CD4-positive, alpha-beta T cell treated with Interferon alpha-2 for 1 hour (primary cell): ENCODE data around the gene ADAM22.
A peak's percentile ranks its signal among the peaks of the same experiment; 100 is the strongest.
"Not testable (repeated sequence)": the region's sequence is repeated elsewhere in the genome, so short reads cannot be mapped to it uniquely, and the experiment has no call there.

Source experiments
- DNase-seq, 2 donors: peaks; one replicate each; pipeline ENCODE4 v3.0.0-alpha.2; 2020 to 2022

Gene ADAM22

DNA sequence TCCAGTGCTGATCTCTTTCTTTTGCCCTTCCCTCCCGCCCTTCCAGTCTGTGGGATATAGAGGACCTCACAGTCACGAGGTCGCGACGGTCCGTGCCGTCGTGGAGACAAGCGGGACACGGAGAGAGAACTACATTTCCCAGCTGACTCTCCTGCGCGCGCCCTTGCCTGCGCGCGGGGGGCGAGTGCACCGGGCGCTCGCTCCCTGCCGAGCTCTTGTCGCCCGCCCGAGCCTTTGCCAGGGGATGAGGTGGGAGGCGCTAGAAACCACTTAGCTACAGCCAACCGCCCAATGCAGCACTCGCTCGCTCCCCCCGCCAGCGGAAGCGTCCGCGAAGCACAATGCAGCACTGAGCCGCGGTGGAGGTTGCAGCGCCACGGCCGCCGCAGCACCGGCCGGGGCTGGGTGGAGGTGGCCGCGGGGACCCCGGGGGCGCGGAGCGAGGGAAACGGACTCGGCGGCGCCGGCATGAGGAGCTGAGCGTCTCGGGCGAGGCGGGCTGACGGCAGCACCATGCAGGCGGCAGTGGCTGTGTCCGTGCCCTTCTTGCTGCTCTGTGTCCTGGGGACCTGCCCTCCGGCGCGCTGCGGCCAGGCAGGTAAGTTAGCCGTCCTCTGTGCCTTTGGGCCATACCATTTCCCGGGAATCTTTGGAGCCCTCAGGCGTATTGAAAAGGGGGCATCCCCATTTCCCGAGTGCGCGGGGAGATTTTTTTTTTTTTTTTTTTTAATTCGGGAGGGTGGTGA, at the start of gene ADAM22:
Gene ADAM22 (plus strand): TSS at position 299 of the 746 bp plus-strand sequence. CDS start 215 bp downstream, at position 514.
- peak; percentile 84 to 90 for DNase-seq

GRCh38 chr7:87885018-87885417, 49.0 kb upstream of the ADAM22 start:
- DNase-seq = no peak

DNA sequence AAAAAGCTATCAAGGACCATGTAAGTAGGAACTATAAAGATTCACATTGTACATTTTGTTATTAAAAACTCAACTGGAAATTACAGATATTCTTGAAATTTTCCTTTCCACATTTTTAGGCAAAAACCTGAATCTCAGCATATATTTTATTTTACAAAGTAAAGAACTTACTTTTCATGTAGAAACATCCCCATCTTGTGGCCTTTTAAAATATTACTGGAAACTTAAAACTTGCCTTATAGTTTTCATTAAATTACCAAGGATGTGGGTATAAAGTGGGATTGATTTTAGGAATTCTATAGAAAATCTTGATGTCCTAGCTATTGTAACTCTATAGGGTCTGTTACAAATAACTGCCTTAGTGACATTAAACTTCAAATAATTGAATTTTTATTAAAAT, 47.2 kb upstream of the ADAM22 start:
- peak in 1 of 2 donors; percentile 59 for DNase-seq

GRCh38 chr7:87895363-87895762, 38.7 kb upstream of the ADAM22 start:
- no peak for DNase-seq

DNA sequence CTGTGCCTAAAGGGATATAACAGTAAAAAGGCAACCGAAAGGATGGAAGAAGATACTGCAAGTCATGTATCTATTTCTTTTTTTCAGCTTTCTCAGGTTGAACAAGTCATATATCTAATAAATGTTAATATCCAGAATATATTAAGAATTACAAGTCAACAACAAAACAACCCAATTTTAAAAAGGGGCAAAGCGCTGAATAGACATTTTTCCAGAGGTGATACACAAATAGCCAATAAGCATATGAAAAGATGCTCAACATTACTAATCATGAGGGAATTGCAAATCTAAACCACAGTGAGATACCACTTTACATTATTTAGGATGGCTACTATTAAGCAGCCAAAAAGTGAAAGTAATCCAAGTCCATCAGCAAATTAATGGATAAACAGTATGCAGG, 34.8 kb upstream of the ADAM22 start:
- DNase-seq = no peak

- DNase-seq = not testable (repeated sequence)
Observed at GRCh38 chr7:87907136-87907906, 26.7 kb upstream of the ADAM22 start.

DNA sequence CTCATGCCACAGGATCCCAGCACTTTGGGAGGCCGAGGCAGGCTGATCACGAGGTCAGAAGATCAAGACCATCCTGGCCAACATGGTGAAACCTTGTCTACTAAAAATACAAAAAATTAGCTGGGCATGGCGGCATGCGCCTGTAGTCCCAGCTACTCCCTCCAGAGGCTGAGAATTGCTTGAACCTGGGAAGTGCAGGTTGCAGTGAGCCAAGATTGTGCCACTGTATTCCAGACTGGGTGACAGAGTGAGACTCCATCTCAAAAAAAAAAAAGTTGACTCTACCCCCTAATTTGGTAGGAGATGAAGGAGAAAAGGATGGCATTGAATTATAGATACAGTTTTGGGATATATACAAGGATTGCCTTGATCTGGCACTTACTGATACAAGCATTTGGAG, 25.2 kb upstream of the ADAM22 start:
- not testable (repeated sequence) for DNase-seq

DNA sequence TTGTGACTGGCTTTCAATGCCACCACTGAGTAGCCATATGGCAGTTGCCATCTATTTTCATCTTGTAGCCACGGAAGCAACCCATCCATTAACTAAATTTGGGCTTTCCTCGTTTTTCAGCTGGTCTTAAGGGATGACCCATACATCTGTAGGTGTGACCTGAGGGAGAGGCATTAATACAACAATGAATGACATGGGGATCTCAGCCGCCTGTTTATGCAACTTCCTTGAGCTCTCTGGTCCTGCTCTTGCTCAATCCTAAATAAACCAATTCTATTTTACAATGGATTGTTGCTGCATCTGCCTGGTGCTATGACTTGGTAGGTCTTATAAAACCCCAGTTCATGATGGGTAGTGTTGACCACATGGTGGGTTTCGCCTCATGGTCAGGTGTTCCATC, 21.9 kb upstream of the ADAM22 start:
- no peak for DNase-seq

- DNase-seq = no peak
Observed at GRCh38 chr7:87918740-87919139, 15.3 kb upstream of the ADAM22 start.

- DNase-seq = no peak
Observed at GRCh38 chr7:87919875-87920274, 14.2 kb upstream of the ADAM22 start.

DNA sequence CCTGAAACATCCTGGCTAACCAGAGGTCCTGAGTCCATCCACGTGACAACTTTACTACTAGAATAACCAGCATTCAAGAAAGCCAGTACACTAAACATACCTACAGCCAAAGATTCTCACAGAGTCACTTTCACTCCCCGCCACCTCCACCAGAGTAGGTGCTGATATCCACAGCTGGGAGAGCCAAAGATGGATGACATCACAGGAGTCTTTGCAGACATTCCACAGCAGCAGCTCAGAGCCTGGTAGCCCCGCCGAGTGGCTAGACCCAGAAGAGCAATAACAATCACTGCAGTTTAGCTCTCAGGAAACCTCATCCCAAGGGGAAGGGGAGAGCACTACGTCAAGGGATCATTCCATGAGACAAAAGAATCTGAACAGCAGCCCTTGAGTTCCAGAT, 13.5 kb upstream of the ADAM22 start:
- no peak for DNase-seq

GRCh38 chr7:87922759-87923395, 11.2 kb upstream of the ADAM22 start:
- not testable (repeated sequence) for DNase-seq

DNA sequence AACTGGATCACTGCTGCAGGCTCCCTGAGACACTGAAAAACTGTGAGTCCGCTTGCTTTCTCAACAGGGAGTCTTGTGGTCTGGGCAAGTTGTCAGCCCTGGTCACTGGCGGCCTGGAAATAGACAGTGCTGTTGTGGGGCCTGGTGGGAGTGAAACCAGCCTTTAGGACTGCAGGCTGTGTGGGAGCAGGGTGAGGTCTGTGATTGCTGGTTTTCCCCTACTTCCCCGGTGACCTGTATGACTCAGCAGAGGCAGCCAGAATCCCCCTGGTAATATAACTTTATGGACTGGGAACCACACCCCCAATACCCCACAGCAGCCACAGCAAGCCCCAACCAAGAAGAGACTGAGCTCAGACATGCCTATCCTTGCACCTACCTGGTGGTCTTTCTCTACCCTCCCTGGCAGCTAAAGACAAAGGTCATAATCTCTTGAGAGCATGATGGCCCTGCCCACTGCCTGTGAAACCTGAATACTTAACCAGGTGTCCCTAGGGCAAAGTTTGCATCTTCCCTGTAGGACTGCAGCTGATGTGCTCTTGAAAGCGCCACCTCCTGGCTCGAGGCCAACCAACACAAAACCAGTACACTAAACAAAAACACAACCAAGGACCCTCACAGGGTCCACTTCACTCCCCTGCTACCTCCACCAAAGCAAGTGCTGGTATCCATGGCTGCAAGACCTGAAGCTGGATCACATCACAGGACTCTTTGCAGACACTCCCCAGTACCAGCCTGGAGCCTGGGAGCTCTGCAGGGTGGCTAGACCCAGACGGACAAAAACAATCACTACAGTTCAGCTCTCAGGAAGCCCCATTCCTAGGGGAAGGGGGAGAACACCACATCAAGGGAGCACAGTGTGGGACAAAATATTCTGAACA, 7.2 kb upstream of the ADAM22 start:
- DNase-seq = no peak

DNA sequence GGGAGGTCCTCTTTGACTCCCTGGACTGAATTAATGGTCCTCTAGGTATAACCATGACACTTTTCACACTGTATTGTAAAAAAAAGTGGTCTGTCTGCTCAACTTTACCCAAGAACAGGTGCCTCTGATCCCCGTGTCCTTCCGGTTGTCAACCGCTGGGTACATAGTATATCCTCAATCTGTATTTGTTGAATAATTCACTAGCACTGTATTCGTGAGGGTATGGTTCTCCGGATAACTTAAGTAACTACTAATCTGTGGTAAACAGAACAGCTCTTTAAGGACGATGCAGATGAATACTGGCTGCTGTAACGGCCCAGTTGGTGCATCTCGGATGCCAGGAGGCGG, 472 bp upstream of the ADAM22 start:
- DNase-seq = no peak

DNA sequence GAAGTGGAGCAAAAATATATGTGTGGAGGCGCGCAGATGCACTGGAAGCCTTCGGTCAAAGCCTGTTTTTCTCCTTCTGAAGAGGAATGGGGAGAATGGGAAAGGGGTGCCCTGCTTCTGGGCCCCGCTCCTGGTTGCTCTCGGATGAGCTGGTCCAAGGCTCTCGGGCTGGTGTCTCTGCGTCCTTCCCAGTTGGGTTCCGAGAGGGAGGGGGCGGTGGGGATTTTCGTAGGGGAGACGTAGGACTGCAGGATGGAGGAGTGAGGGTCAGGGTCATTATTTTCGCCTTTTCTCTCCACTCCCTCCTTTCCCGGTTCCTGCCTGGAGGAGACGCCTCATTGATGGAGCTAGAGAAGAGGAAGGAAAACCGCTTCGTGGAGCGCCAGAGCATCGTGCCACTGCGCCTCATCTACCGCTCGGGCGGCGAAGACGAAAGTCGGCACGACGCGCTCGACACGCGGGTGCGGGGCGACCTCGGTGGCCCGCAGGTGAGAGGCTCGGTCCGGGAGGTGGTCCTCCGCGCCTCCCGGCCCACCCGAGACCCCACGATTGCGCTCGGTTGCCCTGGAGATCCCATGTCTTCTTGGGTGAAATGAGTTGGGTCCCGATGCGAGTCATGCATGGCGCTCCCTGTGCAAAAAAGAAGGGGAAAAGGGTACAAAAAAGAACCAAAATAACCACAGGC, 790 bp downstream of the ADAM22 start:
- DNase-seq = peak in 1 of 2 donors; percentile 21

DNA sequence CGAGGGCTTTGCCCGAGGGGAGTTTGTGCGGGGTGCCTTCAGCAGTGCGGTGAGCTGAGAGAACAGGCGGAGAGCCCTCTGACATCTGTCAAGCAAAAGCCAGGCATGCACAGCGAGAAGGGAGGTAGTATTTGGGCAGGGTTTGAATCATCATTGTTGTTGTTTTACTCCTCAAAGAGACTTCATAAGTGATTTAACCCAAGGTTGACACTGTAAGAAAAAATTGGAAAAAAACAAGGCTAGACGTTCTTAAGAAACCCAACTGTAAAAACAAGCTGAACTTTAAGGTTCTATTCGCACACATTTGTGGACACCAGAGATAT, 1.3 kb downstream of the ADAM22 start:
- DNase-seq = no peak

- no peak for DNase-seq
Observed at GRCh38 chr7:87941138-87941537, 7.1 kb downstream of the ADAM22 start.

DNA sequence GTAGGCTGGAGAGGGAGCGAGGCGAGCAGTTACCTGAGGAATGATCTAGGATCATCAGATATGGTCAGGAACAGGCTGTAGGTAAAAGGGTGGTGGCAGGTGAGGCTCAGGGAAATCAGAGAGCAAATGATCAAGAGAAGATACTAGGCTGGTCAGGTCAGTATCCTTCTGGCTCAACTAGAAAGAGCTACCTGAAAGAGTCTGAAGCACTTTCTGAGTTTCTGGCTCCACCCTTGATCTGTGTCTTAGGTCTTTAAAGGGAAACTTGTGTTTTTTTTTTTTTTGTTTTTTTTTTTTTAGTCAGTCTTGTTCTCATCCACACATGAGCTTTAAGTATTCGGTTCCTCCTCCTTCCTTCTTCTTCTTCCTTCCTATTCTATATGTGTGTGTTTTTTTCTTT, 10.5 kb downstream of the ADAM22 start:
- no peak for DNase-seq

- DNase-seq = not testable (repeated sequence)
Observed at GRCh38 chr7:87945926-87946325, 11.9 kb downstream of the ADAM22 start.

GRCh38 chr7:87948371-87948770, 14.3 kb downstream of the ADAM22 start:
- DNase-seq = no peak

GRCh38 chr7:87959336-87959735, 25.3 kb downstream of the ADAM22 start:
- no peak for DNase-seq

GRCh38 chr7:87960239-87960638, 26.2 kb downstream of the ADAM22 start:
- DNase-seq = no peak
